Measurements from ENCODE around the gene LYPD4.

GRCh38 chr19:41880329-41880708 lies 35.8 kb upstream of the LYPD4 start:
- no peak for TF ChIP-seq YY1 (IDR thresholded peaks at IDR 0.05; ENCODE audit: insufficient read depth, insufficient read length)
- no peak for TF ChIP-seq ZNF274 (IDR thresholded peaks at IDR 0.05; ENCODE audit: low read depth, low read length)

Data from NT2/D1 (cell line).